Adrenal gland (tissue), 12 donors: ENCODE data around the gene ANKRD23. TPM values are rescaled to one million over a fixed set of nuclear protein-coding genes. Genes with fewer than 3 reads are reported as not detected.

ENCODE experiments used
- DNase-seq, 7 donors: peaks; one replicate each; pipeline ENCODE4 v3.0.0-alpha.2; 2019 to 2020
- H3K27ac ChIP-seq, 5 donors: fragments of 200-600 bp; sonication (generic) in 4 of 5; 1 replicate in 3 of 5; 2 replicates in 2 of 5; pipeline versions ENCODE4 v1.5.1 to v1.8.0; 2016 to 2020; ENCODE audit warnings: mild to moderate bottlenecking in 1 of 5
- H3K27me3 ChIP-seq: fragments of 200-600 bp; 2 replicates; pipeline ENCODE4 v1.8.0; 2021
- H3K36me3 ChIP-seq, 2 donors: fragments of 200-600 bp; replicated peaks in 1 of 2; 1 replicate in 1 of 2; 2 replicates in 1 of 2; pipeline versions ENCODE4 v1.5.1 to v1.8.0; 2018 to 2022
- H3K4me1 ChIP-seq, 2 donors: fragments of 200-600 bp; replicated peaks in 1 of 2; 1 replicate in 1 of 2; 2 replicates in 1 of 2; pipeline versions ENCODE4 v1.5.1 to v1.8.0; 2018 to 2021
- H3K4me3 ChIP-seq, 4 donors: fragments of 200-600 bp; sonication (generic) in 3 of 4; one replicate each; pipeline ENCODE4 v1.5.1; 2016 to 2018
- H3K9me3 ChIP-seq, 3 donors: fragments of 200-600 bp; sonication (generic) in 1 of 3; replicated peaks in 1 of 3; 1 replicate in 2 of 3; 2 replicates in 1 of 3; pipeline versions ENCODE4 v1.5.1 to v1.8.0; 2016 to 2021
- CTCF ChIP-seq, 6 experiments: fragments of 450-650 bp in 4 of 6; fragments of 200-600 bp in 2 of 6; sonication (generic) in 1 of 6; IDR thresholded peaks; 1 replicate in 5 of 6; 2 replicates in 1 of 6; pipeline versions ENCODE4 v1.5.1 to v1.8.0; 2016 to 2021; ENCODE audit warnings: antibody characterized with exemption in 6 of 6, mild to moderate bottlenecking in 2 of 6, moderate library complexity in 1 of 6
- POLR2A ChIP-seq, 2 donors: fragments of 450-650 bp; IDR thresholded peaks; one replicate each; pipeline ENCODE4 v1.6.1; 2017; ENCODE audit warnings: antibody characterized with exemption in 2 of 2, mild to moderate bottlenecking in 2 of 2, moderate library complexity in 1 of 2
- WGBS, 4 donors: extraction: QIAGEN DNeasy Blood & Tissue Kit in 2 of 4; methylation state at CpG; one replicate each; pipeline versions ENCODE4 v1.1.5 to v1.1.7; 2013 to 2017; 5-methylcytosine and 5-hydroxymethylcytosine counted together
- intact Hi-C, 2 donors: fragments of 100-400 bp; cut with DNase I; formaldehyde crosslinking; loops; one replicate each; pipeline versions ENCODE4 v1.14.1 to v1.15.0; 2022 to 2023
- polyA plus RNA-seq, 3 donors: library from polyadenylated mRNA; stranded (reverse); fragments of 200-250 nt in 2 of 3; fragments of 350-450 nt in 1 of 3; fragmentation: Illumina TruSeq in 1 of 3; extraction: RNeasy Lipid Tissue Mini Kit (QIAGEN cat#74804) in 1 of 3; gene quantifications; one replicate each; pipeline ENCODE4 v1.2.3, GENCODE V29; 2013 to 2014
- total RNA-seq, 9 donors: library from RNA; depleted of rRNA in 4 of 9; stranded (reverse); fragments of >200 nt in 4 of 9; fragments of 120-200 nt in 1 of 9; fragmentation: NEBNext Ultra II Directional in 1 of 9; extraction: Animal tissue kit (Norgen Biotek cat#: 25700) in 1 of 9; gene quantifications; one replicate each; pipeline versions ENCODE4 v1.1.0 to v1.2.4, GENCODE V29; 2013 to 2023
- donor health status: healthy with polysubstance abuse.
- donor health status: Bipolar disorder and iron deficiency.
- donor health status: DM: yes; HTN: yes; CAD: no.
- donor health status: DM: no; HTN: no; CAD: no.
- donor health status: DM: no; HTN: no; CAD: no.
- donor health status: DM: yes; HTN: yes; CAD: no.

ANKRD23 gene
- total and polyA plus RNA-seq, 12 donors = 1.1 to 10.6 (median 3.8) TPM

- Histone ChIP-seq H3K4me1 (peaks cover 0 to 8% of the 10 kb centered on the region in 2 donors), H3K27me3 (no peaks in the 10 kb centered on the region), H3K27ac (no peak overlapping the region), H3K4me3 (no peak overlapping the region), H3K9me3 (no peaks in the 10 kb centered on the region), H3K36me3 (no peaks in the 10 kb centered on the region)
- no peak for DNase-seq
- intact Hi-C loops = no loop called here
- TF ChIP-seq CTCF (IDR thresholded peaks at IDR 0.05) = no peak
- TF ChIP-seq POLR2A (IDR thresholded peaks at IDR 0.05) = no peak
Measured at GRCh38 chr2:96804986-96805385, 38.8 kb downstream of the ANKRD23 start.

- DNase-seq = no peak
- H3K27ac ChIP-seq = no peak overlapping the region
- peaks cover 0 to 8% of the 10 kb centered on the region in 2 donors for H3K4me1 ChIP-seq
- WGBS, 4 donors = 80 to 90% (median 84%) methylated on average over 6 to 7 of the region's 7 CpGs
- no peaks in the 10 kb centered on the region for H3K9me3 ChIP-seq
- intact Hi-C loops = no loop called here
- no peaks in the 10 kb centered on the region for H3K27me3 ChIP-seq
- TF ChIP-seq POLR2A (IDR thresholded peaks at IDR 0.05) (no peak), CTCF (IDR thresholded peaks at IDR 0.05) (no peak)
- H3K36me3 ChIP-seq = peaks cover 0 to 11% of the 10 kb centered on the region in 2 donors
- H3K4me3 ChIP-seq = no peak overlapping the region
Measured at GRCh38 chr2:96802721-96803120, 41.1 kb downstream of the ANKRD23 start.

- H3K36me3 ChIP-seq = peaks cover 0 to 12% of the 10 kb centered on the region in 2 donors
- H3K4me3 ChIP-seq = no peak overlapping the region
- TF ChIP-seq CTCF (IDR thresholded peaks at IDR 0.05) (no peak), POLR2A (IDR thresholded peaks at IDR 0.05) (no peak)
- WGBS, 4 donors = 78 to 89% (median 81%) methylated on average over 7 to 10 of the region's 10 CpGs
- H3K27ac ChIP-seq = no peak overlapping the region
- no peak for DNase-seq
- no peaks in the 10 kb centered on the region for H3K27me3 ChIP-seq
- intact Hi-C loops = no loop called here
- H3K4me1 ChIP-seq = peaks cover 0 to 8% of the 10 kb centered on the region in 2 donors
- H3K9me3 ChIP-seq = no peaks in the 10 kb centered on the region
Measured at GRCh38 chr2:96801786-96802595, 41.8 kb downstream of the ANKRD23 start.

GRCh38 chr2:96801005-96801785 lies 42.6 kb downstream of the ANKRD23 start:
- Histone ChIP-seq H3K27ac (no peak overlapping the region), H3K27me3 (no peaks in the 10 kb centered on the region), H3K36me3 (peaks cover 0 to 12% of the 10 kb centered on the region in 2 donors), H3K9me3 (no peaks in the 10 kb centered on the region), H3K4me3 (no peak overlapping the region), H3K4me1 (peaks cover 0 to 8% of the 10 kb centered on the region in 2 donors)
- 36 to 57% (median 43%) methylated on average over 8 to 15 of the region's 15 CpGs for WGBS, 4 donors
- peak; percentile 74 to 93 (median 82) for DNase-seq
- intact Hi-C loops = no loop called here
- TF ChIP-seq POLR2A (IDR thresholded peaks at IDR 0.05) (no peak), CTCF (IDR thresholded peaks at IDR 0.05) (peak; percentile 75 to 93 (median 88))
